ENCODE results near the gene CPNE8. TPM values are rescaled to one million over a fixed set of nuclear protein-coding genes. Genes with fewer than 3 reads are reported as not detected.

Gene CPNE8
- total RNA-seq, 1 experiment from 2014 or later = 10.7 TPM

- CTCF ChIA-PET = no interaction called here
- no peak overlapping the region for H3K27ac ChIP-seq
- H2AFZ ChIP-seq = no peak overlapping the region
- no peaks in the 10 kb centered on the region for H3F3A ChIP-seq (ENCODE audit: insufficient read depth, low read depth)
- H3K9me3 ChIP-seq (ENCODE audit: insufficient read depth, low read depth) = no peaks in the 10 kb centered on the region; the same call in none of the 2 replicates
- no peaks in the 10 kb centered on the region for H4K20me1 ChIP-seq (ENCODE audit: insufficient read depth)
- H3K4me2 ChIP-seq = no peak overlapping the region
- no peak for TF ChIP-seq EZH2 (IDR thresholded peaks at IDR 0.05; ENCODE audit: low read depth)
- TF ChIP-seq, protein P1, sequence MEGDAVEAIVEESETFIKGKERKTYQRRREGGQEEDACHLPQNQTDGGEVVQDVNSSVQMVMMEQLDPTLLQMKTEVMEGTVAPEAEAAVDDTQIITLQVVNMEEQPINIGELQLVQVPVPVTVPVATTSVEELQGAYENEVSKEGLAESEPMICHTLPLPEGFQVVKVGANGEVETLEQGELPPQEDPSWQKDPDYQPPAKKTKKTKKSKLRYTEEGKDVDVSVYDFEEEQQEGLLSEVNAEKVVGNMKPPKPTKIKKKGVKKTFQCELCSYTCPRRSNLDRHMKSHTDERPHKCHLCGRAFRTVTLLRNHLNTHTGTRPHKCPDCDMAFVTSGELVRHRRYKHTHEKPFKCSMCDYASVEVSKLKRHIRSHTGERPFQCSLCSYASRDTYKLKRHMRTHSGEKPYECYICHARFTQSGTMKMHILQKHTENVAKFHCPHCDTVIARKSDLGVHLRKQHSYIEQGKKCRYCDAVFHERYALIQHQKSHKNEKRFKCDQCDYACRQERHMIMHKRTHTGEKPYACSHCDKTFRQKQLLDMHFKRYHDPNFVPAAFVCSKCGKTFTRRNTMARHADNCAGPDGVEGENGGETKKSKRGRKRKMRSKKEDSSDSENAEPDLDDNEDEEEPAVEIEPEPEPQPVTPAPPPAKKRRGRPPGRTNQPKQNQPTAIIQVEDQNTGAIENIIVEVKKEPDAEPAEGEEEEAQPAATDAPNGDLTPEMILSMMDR (conservative IDR thresholded peaks at IDR 0.05) = no peak
- H3K9me2 ChIP-seq (ENCODE audit: insufficient read depth) = no peaks in the 10 kb centered on the region
- no TSS peak for BruUV-seq (replicated peaks)
- no peaks in the 10 kb centered on the region for H3K79me2 ChIP-seq (ENCODE audit: low read depth)
- H3K27me3 ChIP-seq (ENCODE audit: insufficient read depth, low read depth) = no peaks in the 10 kb centered on the region
- H3K36me3 ChIP-seq (ENCODE audit: low read depth) = no peaks in the 10 kb centered on the region
- H3K4me1 ChIP-seq (replicated peaks; ENCODE audit: insufficient read depth) = no peaks in the 10 kb centered on the region
- intact Hi-C loops (cut with micrococcal nuclease; ENCODE audit: unreplicated experiment) = no loop called here
- DNase-seq = no peak
- POLR2A ChIA-PET (ENCODE audit: unreplicated experiment) = no interaction called here
- no peak overlapping the region for H3K4me3 ChIP-seq
Observed at GRCh38 chr12:38934686-38935085, 29.3 kb upstream of the CPNE8 start.

DNA sequence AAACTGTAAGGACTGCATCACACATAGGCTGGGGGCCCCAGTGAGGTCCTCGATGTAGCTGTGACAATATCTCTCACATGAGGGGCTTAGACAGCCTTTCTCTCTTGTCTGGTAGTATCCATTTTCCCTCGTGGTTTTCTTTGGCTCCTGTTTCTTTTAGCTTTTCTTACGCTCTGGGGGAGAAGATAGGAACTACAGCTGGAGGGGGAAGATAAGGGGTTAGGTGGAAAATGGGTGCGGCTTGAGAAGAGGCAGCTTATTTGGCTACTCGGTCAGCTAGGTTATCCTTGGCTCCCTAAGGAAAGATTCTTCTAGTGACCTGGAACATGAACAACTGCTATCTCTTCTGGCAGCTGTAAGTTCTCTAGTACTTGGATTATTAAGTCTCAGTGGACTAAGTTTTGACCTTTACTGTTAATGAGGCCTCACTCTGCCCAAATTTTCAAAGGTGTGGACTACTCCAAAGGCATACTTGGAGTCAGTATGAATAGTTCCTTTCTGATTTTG, 28.7 kb upstream of the CPNE8 start:
- H2AFZ ChIP-seq = no peak overlapping the region
- H3K36me3 ChIP-seq (ENCODE audit: low read depth) = no peaks in the 10 kb centered on the region
- CTCF ChIA-PET = no interaction called here
- POLR2A ChIA-PET (ENCODE audit: unreplicated experiment) = no interaction called here
- no peaks in the 10 kb centered on the region for H3K9me2 ChIP-seq (ENCODE audit: insufficient read depth)
- no peak for DNase-seq
- no peaks in the 10 kb centered on the region for H3K27me3 ChIP-seq (ENCODE audit: insufficient read depth, low read depth)
- H3K4me1 ChIP-seq (replicated peaks; ENCODE audit: insufficient read depth) = no peaks in the 10 kb centered on the region
- TF ChIP-seq, protein P1 (conservative IDR thresholded peaks at IDR 0.05) = no peak
- no peak for TF ChIP-seq EZH2 (IDR thresholded peaks at IDR 0.05; ENCODE audit: low read depth)
- H3F3A ChIP-seq (ENCODE audit: insufficient read depth, low read depth) = no peaks in the 10 kb centered on the region
- no peak overlapping the region for H3K4me3 ChIP-seq
- no peak overlapping the region for H3K27ac ChIP-seq
- no peak overlapping the region for H3K4me2 ChIP-seq
- intact Hi-C loops (cut with micrococcal nuclease; ENCODE audit: unreplicated experiment) = no loop called here
- no peaks in the 10 kb centered on the region for H3K79me2 ChIP-seq (ENCODE audit: low read depth)
- H4K20me1 ChIP-seq (ENCODE audit: insufficient read depth) = no peaks in the 10 kb centered on the region
- BruUV-seq (replicated peaks) = no TSS peak
- H3K9me3 ChIP-seq (ENCODE audit: insufficient read depth, low read depth) = no peaks in the 10 kb centered on the region; the same call in none of the 2 replicates

DNA sequence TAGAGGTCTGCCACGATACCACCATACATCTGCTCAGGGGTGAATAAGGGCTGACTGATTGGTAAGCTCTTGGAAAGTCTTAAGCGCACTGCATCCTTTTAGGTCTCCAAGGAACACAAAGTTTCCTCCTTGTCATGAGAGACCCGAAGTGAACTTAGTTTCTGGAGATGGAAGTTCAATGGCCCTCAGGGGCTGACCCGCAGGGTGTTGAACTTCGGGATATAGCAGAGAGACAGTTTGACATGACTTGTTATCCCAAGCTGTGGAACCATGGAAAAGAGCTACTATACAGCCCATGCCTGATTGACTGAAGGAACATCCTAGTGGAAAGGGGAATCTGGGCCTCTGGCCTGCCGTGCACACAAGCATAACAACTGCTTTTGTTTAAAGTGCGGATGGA, 26.9 kb upstream of the CPNE8 start:
- TF ChIP-seq, protein P1 (conservative IDR thresholded peaks at IDR 0.05) = no peak
- TF ChIP-seq EZH2 (IDR thresholded peaks at IDR 0.05; ENCODE audit: low read depth) = no peak
- ChIA-PET POLR2A (ENCODE audit: unreplicated experiment) (no interaction called here), CTCF (interaction anchor here (0.7 kb wide), 1 partner anchor 11 kb away, joined by 3 read pairs; no protein-coding TSS in a partner anchor)
- Histone ChIP-seq H2AFZ (no peak overlapping the region), H3K36me3 (ENCODE audit: low read depth) (no peaks in the 10 kb centered on the region), H3K27me3 (ENCODE audit: insufficient read depth, low read depth) (no peaks in the 10 kb centered on the region), H3K79me2 (ENCODE audit: low read depth) (no peaks in the 10 kb centered on the region), H3K4me3 (no peak overlapping the region), H3K9me2 (ENCODE audit: insufficient read depth) (no peaks in the 10 kb centered on the region), H3K9me3 (ENCODE audit: insufficient read depth, low read depth) (no peaks in the 10 kb centered on the region), H3K4me1 (replicated peaks; ENCODE audit: insufficient read depth) (no peaks in the 10 kb centered on the region), H4K20me1 (ENCODE audit: insufficient read depth) (no peaks in the 10 kb centered on the region), H3K4me2 (no peak overlapping the region), H3F3A (ENCODE audit: insufficient read depth, low read depth) (no peaks in the 10 kb centered on the region), H3K27ac (no peak overlapping the region)
- BruUV-seq (replicated peaks) = no TSS peak
- intact Hi-C loops (cut with micrococcal nuclease; ENCODE audit: unreplicated experiment) = no loop called here
- DNase-seq = no peak
